Activated CD4-positive, alpha-beta T cell treated with anti-CD3 and anti-CD28 coated beads for 36 hours (primary cell): ENCODE results near the gene LDOC1. TPM values are rescaled to one million over a fixed set of nuclear protein-coding genes. Genes with fewer than 3 reads are reported as not detected.
"Not testable (repeated sequence)": the region's sequence is repeated elsewhere in the genome, so short reads cannot be mapped to it uniquely, and the experiment has no call there.

ENCODE experiments used
- ATAC-seq: fragments of 200-7000 bp; cut with Tn5 transposase; one replicate; pipeline ENCODE4 v1.10.0; 2021; ENCODE audit warnings: mild to moderate bottlenecking, moderate library complexity
- CTCF ChIA-PET: fragments of 350-600 bp; sonication (Branson Sonifier 250); formaldehyde crosslinking; loops from one replicate; lab custom pipeline; 2021; ENCODE audit warnings: antibody characterized with exemption; lab: Charles Lee
- POLR2A ChIA-PET: fragments of 350-600 bp; sonication (Branson Sonifier 250); formaldehyde crosslinking; loops from one replicate; lab custom pipeline; 2021; ENCODE audit warnings: antibody characterized with exemption, inconsistent platforms; lab: Charles Lee
- DNase-seq: peaks from one replicate; pipeline ENCODE4 v3.0.0-alpha.2; 2020
- H3K27ac Mint-ChIP-seq: one replicate; pipeline ENCODE4 v1.8.0; 2021; ENCODE audit warnings: mixed read lengths
- H3K27me3 Mint-ChIP-seq: one replicate; pipeline ENCODE4 v1.8.0; 2021; ENCODE audit warnings: mixed read lengths
- H3K36me3 Mint-ChIP-seq: one replicate; pipeline ENCODE4 v1.8.0; 2021; ENCODE audit warnings: low read depth, mixed read lengths
- H3K4me1 Mint-ChIP-seq: one replicate; pipeline ENCODE4 v1.8.0; 2021; ENCODE audit warnings: mixed read lengths
- H3K4me3 Mint-ChIP-seq: one replicate; pipeline ENCODE4 v1.8.0; 2021; ENCODE audit warnings: mild to moderate bottlenecking, moderate library complexity, mixed read lengths
- H3K9me3 Mint-ChIP-seq: one replicate; pipeline ENCODE4 v1.8.0; 2021; ENCODE audit warnings: low read depth, mixed read lengths
- intact Hi-C, 2 experiments: fragments of 100-400 bp; cut with DNase I in 1 of 2; cut with micrococcal nuclease in 1 of 2; formaldehyde crosslinking; loops; one replicate each; pipeline versions ENCODE4 v1.14.2 to v1.15.1; 2022 to 2024; cut with DNase I, micrococcal nuclease
- total RNA-seq, 2 experiments: library from RNA; stranded (reverse); gene quantifications; one replicate each; pipeline ENCODE4 v1.2.3, GENCODE V29; 2021

LDOC1 gene
- total RNA-seq, 2 experiments from 2014 or later, result 5.3 to 6.0 TPM

- not testable (repeated sequence) for DNase-seq
These were observed 21.7 kb downstream of the LDOC1 start for GRCh38 chrX:141155231-141155630.

GRCh38 chrX:141142946-141143345 lies 34.0 kb downstream of the LDOC1 start:
- CTCF ChIA-PET, result no interaction called here
- H3K4me3 Mint-ChIP-seq, result no peak overlapping the region
- intact Hi-C loops, result no loop called here
- ATAC-seq (no peak), DNase-seq (no peak)
- no peak overlapping the region for H3K27ac Mint-ChIP-seq
- H3K27me3 Mint-ChIP-seq, result no peaks in the 10 kb centered on the region
- POLR2A ChIA-PET, result no interaction called here
- no peaks in the 10 kb centered on the region for H3K4me1 Mint-ChIP-seq
- no peaks in the 10 kb centered on the region for H3K9me3 Mint-ChIP-seq
- H3K36me3 Mint-ChIP-seq, result no peaks in the 10 kb centered on the region

More at GRCh38 chrX:141155231-141155630, 21.7 kb downstream of the LDOC1 start:
- ATAC-seq, POLR2A ChIA-PET, H3K4me1 Mint-ChIP-seq, intact Hi-C loops, H3K36me3 Mint-ChIP-seq, H3K27me3 Mint-ChIP-seq, H3K4me3 Mint-ChIP-seq, H3K9me3 Mint-ChIP-seq, CTCF ChIA-PET, H3K27ac Mint-ChIP-seq: not testable (repeated sequence)

DNA sequence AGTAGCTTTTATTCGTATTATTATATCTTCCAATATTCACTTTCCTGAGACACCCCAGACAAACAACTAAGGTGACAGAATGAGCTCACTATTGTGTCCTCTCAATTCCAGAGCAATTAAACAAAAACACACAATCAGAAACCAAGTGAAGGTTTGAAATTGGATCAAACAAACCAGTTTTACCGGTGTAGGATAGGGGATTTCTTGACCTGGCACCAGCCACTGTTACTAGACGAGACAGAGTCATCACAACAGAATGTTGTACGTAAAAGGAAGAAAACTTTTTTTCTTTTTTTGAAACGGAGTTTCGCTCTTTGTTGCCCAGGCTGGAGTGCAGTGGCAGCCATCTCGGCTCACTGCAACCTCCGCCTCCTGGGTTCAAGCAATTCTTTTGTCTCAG lies 43.7 kb downstream of the LDOC1 start:
- intact Hi-C loops, result no loop called here
- Mint-ChIP-seq H3K4me3 (no peak overlapping the region), H3K4me1 (no peaks in the 10 kb centered on the region), H3K27ac (no peak overlapping the region), H3K36me3 (no peaks in the 10 kb centered on the region), H3K27me3 (no peaks in the 10 kb centered on the region), H3K9me3 (peaks cover 2% of the 10 kb centered on the region)
- ChIA-PET CTCF (no interaction called here), POLR2A (no interaction called here)
- ATAC-seq (no peak), DNase-seq (no peak)

- H3K27ac Mint-ChIP-seq, result no peak overlapping the region
- no peak overlapping the region for H3K4me3 Mint-ChIP-seq
- no peaks in the 10 kb centered on the region for H3K36me3 Mint-ChIP-seq
- H3K4me1 Mint-ChIP-seq, result no peaks in the 10 kb centered on the region
- H3K9me3 Mint-ChIP-seq, result peaks cover 2% of the 10 kb centered on the region
- ATAC-seq (no peak), DNase-seq (no peak)
- ChIA-PET CTCF (no interaction called here), POLR2A (no interaction called here)
- intact Hi-C loops, result no loop called here
- H3K27me3 Mint-ChIP-seq, result no peaks in the 10 kb centered on the region
These were observed 49.8 kb downstream of the LDOC1 start for GRCh38 chrX:141127146-141127545.

Other genes starting within 250 kb of the LDOC1 start
- gene SPANXB1, start 174.5 kb downstream of the LDOC1 start, total RNA-seq, result not detected
- not detected for gene SPANXC, start 65.4 kb upstream of the LDOC1 start, total RNA-seq